ENCODE results near the gene SH2D3C. TPM values are rescaled to one million over a fixed set of nuclear protein-coding genes. Genes with fewer than 3 reads are reported as not detected.

The SH2D3C gene
- total RNA-seq, 1 donor from 2014 or later = 137 TPM

- no peak for DNase-seq (ENCODE audit: low spot score)
- peaks cover 58% of the 10 kb centered on the region for H3K36me3 Mint-ChIP-seq (ENCODE audit: low read depth, unreplicated experiment)
- H3K4me3 Mint-ChIP-seq (ENCODE audit: unreplicated experiment) = peak overlapping the region; percentile 31
- H3K27me3 Mint-ChIP-seq (ENCODE audit: unreplicated experiment) = peaks cover 17% of the 10 kb centered on the region
- H3K27ac Mint-ChIP-seq (ENCODE audit: unreplicated experiment) = no peak overlapping the region
- no peaks in the 10 kb centered on the region for H3K9me3 Mint-ChIP-seq (ENCODE audit: unreplicated experiment)
- no peak for TF ChIP-seq CTCF (IDR thresholded peaks at IDR 0.05; ENCODE audit: unreplicated experiment)
- H3K4me1 Mint-ChIP-seq (ENCODE audit: unreplicated experiment) = peaks cover 19% of the 10 kb centered on the region
These were observed 29.2 kb downstream of the SH2D3C start for GRCh38 chr9:127749090-127749787.

- Mint-ChIP-seq H3K27ac (ENCODE audit: unreplicated experiment) (no peak overlapping the region), H3K4me1 (ENCODE audit: unreplicated experiment) (peaks cover 15% of the 10 kb centered on the region), H3K4me3 (ENCODE audit: unreplicated experiment) (peak overlapping the region; percentile 25), H3K36me3 (ENCODE audit: low read depth, unreplicated experiment) (peaks cover 53% of the 10 kb centered on the region), H3K9me3 (ENCODE audit: unreplicated experiment) (no peaks in the 10 kb centered on the region), H3K27me3 (ENCODE audit: unreplicated experiment) (peaks cover 18% of the 10 kb centered on the region)
- TF ChIP-seq CTCF (IDR thresholded peaks at IDR 0.05; ENCODE audit: unreplicated experiment) = no peak
- DNase-seq (ENCODE audit: low spot score) = no peak
These were observed 31.4 kb downstream of the SH2D3C start for GRCh38 chr9:127746959-127747569.

- H3K4me1 Mint-ChIP-seq (ENCODE audit: unreplicated experiment) = peaks cover 9% of the 10 kb centered on the region
- no peaks in the 10 kb centered on the region for H3K9me3 Mint-ChIP-seq (ENCODE audit: unreplicated experiment)
- H3K27me3 Mint-ChIP-seq (ENCODE audit: unreplicated experiment) = peaks cover 13% of the 10 kb centered on the region
- no peak overlapping the region for H3K4me3 Mint-ChIP-seq (ENCODE audit: unreplicated experiment)
- no peak overlapping the region for H3K27ac Mint-ChIP-seq (ENCODE audit: unreplicated experiment)
- DNase-seq (ENCODE audit: low spot score) = no peak
- TF ChIP-seq CTCF (IDR thresholded peaks at IDR 0.05; ENCODE audit: unreplicated experiment) = no peak
- H3K36me3 Mint-ChIP-seq (ENCODE audit: low read depth, unreplicated experiment) = peaks cover 43% of the 10 kb centered on the region
These were observed 33.9 kb downstream of the SH2D3C start for GRCh38 chr9:127744398-127745110.

DNA sequence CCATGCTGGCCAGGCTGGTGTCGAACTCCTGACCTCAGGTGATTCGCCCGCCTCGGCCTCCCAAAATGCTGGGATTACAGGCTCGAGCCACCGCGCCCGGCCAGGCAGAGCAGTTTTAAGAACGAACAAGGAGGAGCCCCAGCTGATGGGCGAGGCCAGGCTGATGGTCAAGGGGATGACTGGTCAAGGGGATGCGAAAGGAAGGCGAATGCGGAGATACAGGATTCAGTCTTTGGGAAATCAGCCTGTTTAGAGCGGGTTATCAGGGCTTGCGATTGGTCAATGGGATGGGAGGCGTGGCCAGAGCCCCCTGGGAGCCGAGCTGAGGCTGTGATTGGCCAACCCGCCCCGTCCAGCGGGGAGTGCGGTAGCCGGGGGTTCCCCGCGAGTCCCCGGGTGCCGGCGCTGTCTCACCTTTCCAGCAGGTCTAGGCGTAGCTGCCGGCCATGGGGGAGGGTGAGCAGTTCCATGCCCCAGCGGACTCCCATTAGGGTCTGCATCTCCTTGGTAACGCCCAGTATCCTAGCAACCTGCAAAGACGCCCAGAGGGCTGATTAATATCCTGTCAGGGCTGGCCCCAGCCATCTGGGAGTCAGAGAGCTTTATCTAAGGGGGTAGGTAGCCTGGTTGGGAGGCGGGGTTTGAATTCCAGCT lies 35.9 kb downstream of the SH2D3C start:
- Mint-ChIP-seq H3K27me3 (ENCODE audit: unreplicated experiment) (peaks cover 16% of the 10 kb centered on the region), H3K4me1 (ENCODE audit: unreplicated experiment) (peaks cover 9% of the 10 kb centered on the region), H3K36me3 (ENCODE audit: low read depth, unreplicated experiment) (peaks cover 42% of the 10 kb centered on the region), H3K4me3 (ENCODE audit: unreplicated experiment) (no peak overlapping the region), H3K27ac (ENCODE audit: unreplicated experiment) (peak overlapping the region; percentile 64), H3K9me3 (ENCODE audit: unreplicated experiment) (no peaks in the 10 kb centered on the region)
- TF ChIP-seq CTCF (IDR thresholded peaks at IDR 0.05; ENCODE audit: unreplicated experiment) = no peak
- no peak for DNase-seq (ENCODE audit: low spot score)
